HepG2 (cell line): ENCODE data around the gene HES3.

Experiments
- ADNP ChIP-seq: sonication (generic); formaldehyde crosslinking; IDR thresholded peaks from 2 replicates; pipeline ENCODE4 v1.4.0; 2020; ENCODE audit warnings: missing genetic modification reagents
- CREB1 ChIP-seq, 2 experiments: fragments of 450-650 bp in 1 of 2; IDR thresholded peaks; 2 replicates each; pipeline ENCODE4 v1.6.1; 2016 to 2017; ENCODE audit warnings: control low read depth in 1 of 2, mild to moderate bottlenecking in 1 of 2, missing compliant biosample characterization in 1 of 2, missing genetic modification characterization in 1 of 2
- CTCF ChIP-seq: sonication (generic); formaldehyde crosslinking; IDR thresholded peaks from 2 replicates; pipeline ENCODE4 v1.5.0; 2020; ENCODE audit warnings: mild to moderate bottlenecking, missing genetic modification reagents, moderate library complexity
- TARDBP ChIP-seq: sonication (generic); formaldehyde crosslinking; IDR thresholded peaks from 2 replicates; pipeline ENCODE4 v1.8.0; 2022; ENCODE audit warnings: mild to moderate bottlenecking, missing genetic modification reagents
- TFDP2 ChIP-seq: sonication (generic); formaldehyde crosslinking; IDR thresholded peaks from 2 replicates; pipeline ENCODE4 v1.4.0; 2020; ENCODE audit warnings: missing genetic modification reagents
- ZNF841 ChIP-seq: sonication (generic); formaldehyde crosslinking; IDR thresholded peaks from 2 replicates; pipeline ENCODE4 v1.8.1; 2023; ENCODE audit warnings: missing genetic modification reagents, borderline replicate concordance

GRCh38 chr1:6211731-6212130, 32.2 kb upstream of the HES3 start:
- TF ChIP-seq CREB1 (IDR thresholded peaks at IDR 0.05): no peak
- no peak for TF ChIP-seq CREB1 (CRISPR knock-in tag; IDR thresholded peaks at IDR 0.05)
- TF ChIP-seq CTCF (CRISPR knock-in tag): no peak
- TF ChIP-seq TARDBP (CRISPR knock-in tag): no peak
- TF ChIP-seq ZNF841 (CRISPR knock-in tag): no peak
- no peak for TF ChIP-seq TFDP2 (CRISPR knock-in tag)
- TF ChIP-seq ADNP: no peak
